ENCODE results near the gene SEH1L.

GRCh38 chr18:12946549-12947284 is 1.1 kb upstream of the SEH1L start:
- TF ChIP-seq CTCF (IDR thresholded peaks at IDR 0.05; ENCODE audit: low read length) (no peak; the same call in 1 of the 2 replicates), EZH2 (IDR thresholded peaks at IDR 0.05; ENCODE audit: borderline replicate concordance, low read length) (no peak)
